ENCODE measurements around the gene MICAL3.

MICAL3 gene

DNA sequence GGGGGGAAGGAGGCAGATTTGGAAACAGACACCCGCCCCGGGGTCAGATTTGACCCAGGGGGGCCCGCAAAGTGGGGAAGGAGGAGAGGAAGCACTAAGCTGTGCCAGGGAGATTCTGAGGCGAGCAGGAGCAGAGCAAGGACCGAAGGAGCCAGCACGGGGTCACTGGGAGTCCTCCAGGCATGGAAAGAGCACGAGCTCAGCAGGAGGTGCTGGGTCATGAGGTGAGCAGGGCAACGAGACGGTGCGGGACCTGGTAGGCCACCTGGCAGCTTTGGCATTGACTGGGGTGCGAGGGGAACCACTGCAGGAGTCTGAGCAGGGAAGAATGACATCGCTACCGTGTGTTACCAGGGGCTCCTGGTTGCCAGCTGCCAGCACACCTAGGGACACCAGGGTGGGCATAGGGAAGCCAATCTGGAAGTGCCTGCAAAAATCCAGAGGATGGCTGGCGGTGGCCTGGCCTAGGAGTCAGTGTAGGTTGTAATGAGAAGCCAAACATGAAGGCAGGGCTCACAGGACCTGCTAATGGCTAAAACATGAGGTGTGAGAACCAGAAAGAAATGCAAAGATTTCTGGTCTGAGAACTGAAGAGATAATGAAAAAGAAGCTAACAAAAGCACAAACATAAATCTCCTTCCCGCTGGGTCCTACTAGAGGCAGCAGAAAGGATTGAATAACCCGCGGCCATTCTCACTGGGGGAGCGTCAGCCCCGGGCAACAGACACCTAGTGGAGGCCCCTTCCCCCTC is 63.5 kb downstream of the MICAL3 start:
- peaks cover 0 to 4% of the 10 kb centered on the region in 2 donors for H3K36me3 ChIP-seq (ENCODE audit: control insufficient read depth in 2 of 2, insufficient read depth in 2 of 2, low read length in 2 of 2)
- H3K4me1 ChIP-seq (ENCODE audit: control insufficient read depth, insufficient read depth, low read length): peaks cover 26% of the 10 kb centered on the region
- H3K4me3 ChIP-seq (ENCODE audit: low read length in 2 of 2): no peak overlapping the region
- H3K27ac ChIP-seq (ENCODE audit: low read length): no peak overlapping the region
- no peaks in the 10 kb centered on the region for H3K9me3 ChIP-seq (ENCODE audit: control insufficient read depth in 2 of 2, low read length in 2 of 2)
- no peak overlapping the region for H3K9ac ChIP-seq (ENCODE audit: low read length in 2 of 2)
- no peaks in the 10 kb centered on the region for H3K27me3 ChIP-seq (ENCODE audit: control insufficient read depth in 1 of 2, insufficient read depth in 2 of 2, low read length in 2 of 2)

DNA sequence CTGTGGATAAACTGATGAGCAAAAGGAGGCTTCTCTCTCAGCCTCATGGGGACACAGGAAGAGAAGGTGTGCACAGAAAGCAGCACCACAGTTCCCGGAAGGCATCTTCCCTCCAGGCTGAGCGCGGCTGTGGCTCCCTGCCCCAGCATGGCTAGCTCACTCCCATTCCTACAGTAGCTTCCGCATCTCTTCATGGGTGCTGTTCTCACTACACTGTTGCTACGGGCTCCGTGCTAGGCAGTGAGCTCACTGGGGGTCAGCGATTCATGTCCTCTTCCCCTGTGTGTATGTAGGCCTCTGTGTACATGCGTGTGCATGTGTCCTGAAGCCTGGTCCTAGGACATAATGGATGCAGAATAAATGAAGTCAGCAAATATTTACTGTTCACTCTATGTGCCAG is 64.3 kb downstream of the MICAL3 start:
- Histone ChIP-seq H3K4me3 (ENCODE audit: low read length in 2 of 2) (no peak overlapping the region), H3K4me1 (ENCODE audit: control insufficient read depth, insufficient read depth, low read length) (peaks cover 31% of the 10 kb centered on the region), H3K27ac (ENCODE audit: low read length) (no peak overlapping the region), H3K27me3 (ENCODE audit: control insufficient read depth in 1 of 2, insufficient read depth in 2 of 2, low read length in 2 of 2) (no peaks in the 10 kb centered on the region), H3K9ac (ENCODE audit: low read length in 2 of 2) (no peak overlapping the region), H3K36me3 (ENCODE audit: control insufficient read depth in 2 of 2, insufficient read depth in 2 of 2, low read length in 2 of 2) (peaks cover 0 to 4% of the 10 kb centered on the region in 2 donors), H3K9me3 (ENCODE audit: control insufficient read depth in 2 of 2, low read length in 2 of 2) (no peaks in the 10 kb centered on the region)

DNA sequence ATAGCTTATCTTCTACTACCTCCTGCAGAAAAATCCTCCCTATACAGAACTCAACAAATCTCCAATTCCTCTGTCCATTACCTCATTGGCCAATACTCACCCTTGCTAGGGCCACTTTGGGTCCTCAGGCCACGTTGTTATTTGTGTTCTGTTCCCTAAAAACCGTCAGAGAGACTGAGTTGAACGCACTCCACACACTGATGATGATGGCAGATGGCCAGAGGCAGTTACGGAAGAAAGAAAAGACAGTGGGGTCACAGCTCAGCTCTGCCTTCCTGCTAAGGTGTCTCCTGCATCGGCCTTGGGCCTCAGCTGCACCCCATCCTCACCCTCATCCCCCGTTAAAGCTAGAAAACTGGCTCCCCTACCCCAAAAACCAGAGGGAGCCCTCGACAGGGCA is 66.2 kb downstream of the MICAL3 start:
- H3K27me3 ChIP-seq (ENCODE audit: control insufficient read depth in 1 of 2, insufficient read depth in 2 of 2, low read length in 2 of 2): no peaks in the 10 kb centered on the region
- H3K27ac ChIP-seq (ENCODE audit: low read length): no peak overlapping the region
- H3K4me3 ChIP-seq (ENCODE audit: low read length in 2 of 2): no peak overlapping the region
- no peak overlapping the region for H3K9ac ChIP-seq (ENCODE audit: low read length in 2 of 2)
- H3K4me1 ChIP-seq (ENCODE audit: control insufficient read depth, insufficient read depth, low read length): peaks cover 14% of the 10 kb centered on the region
- peaks cover 0 to 4% of the 10 kb centered on the region in 2 donors for H3K36me3 ChIP-seq (ENCODE audit: control insufficient read depth in 2 of 2, insufficient read depth in 2 of 2, low read length in 2 of 2)
- H3K9me3 ChIP-seq (ENCODE audit: control insufficient read depth in 2 of 2, low read length in 2 of 2): no peaks in the 10 kb centered on the region

DNA sequence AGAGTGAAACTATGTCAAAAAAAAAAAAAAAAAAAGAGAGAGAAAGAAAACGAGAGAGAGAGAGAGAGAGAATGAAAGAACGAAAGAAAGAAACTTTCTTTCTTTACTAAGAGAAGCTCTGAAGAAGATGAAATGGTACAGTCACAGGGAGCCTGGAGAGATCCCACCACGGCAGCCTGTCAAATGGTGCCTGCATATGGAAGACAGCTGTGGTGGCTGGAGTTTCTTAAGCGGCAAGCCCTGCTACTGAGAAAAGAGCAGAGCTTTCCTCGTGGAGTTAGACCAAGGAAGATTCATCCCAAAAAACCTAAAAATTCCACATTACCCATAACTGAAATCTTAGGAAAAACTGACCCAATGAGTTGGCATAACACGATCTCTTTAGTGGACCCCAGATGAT is 66.7 kb downstream of the MICAL3 start:
- Histone ChIP-seq H3K9ac (ENCODE audit: low read length in 2 of 2) (no peak overlapping the region), H3K9me3 (ENCODE audit: control insufficient read depth in 2 of 2, low read length in 2 of 2) (no peaks in the 10 kb centered on the region), H3K4me3 (ENCODE audit: low read length in 2 of 2) (no peak overlapping the region), H3K36me3 (ENCODE audit: control insufficient read depth in 2 of 2, insufficient read depth in 2 of 2, low read length in 2 of 2) (peaks cover 0 to 4% of the 10 kb centered on the region in 2 donors), H3K4me1 (ENCODE audit: control insufficient read depth, insufficient read depth, low read length) (peaks cover 14% of the 10 kb centered on the region), H3K27me3 (ENCODE audit: control insufficient read depth in 1 of 2, insufficient read depth in 2 of 2, low read length in 2 of 2) (no peaks in the 10 kb centered on the region), H3K27ac (ENCODE audit: low read length) (no peak overlapping the region)

DNA sequence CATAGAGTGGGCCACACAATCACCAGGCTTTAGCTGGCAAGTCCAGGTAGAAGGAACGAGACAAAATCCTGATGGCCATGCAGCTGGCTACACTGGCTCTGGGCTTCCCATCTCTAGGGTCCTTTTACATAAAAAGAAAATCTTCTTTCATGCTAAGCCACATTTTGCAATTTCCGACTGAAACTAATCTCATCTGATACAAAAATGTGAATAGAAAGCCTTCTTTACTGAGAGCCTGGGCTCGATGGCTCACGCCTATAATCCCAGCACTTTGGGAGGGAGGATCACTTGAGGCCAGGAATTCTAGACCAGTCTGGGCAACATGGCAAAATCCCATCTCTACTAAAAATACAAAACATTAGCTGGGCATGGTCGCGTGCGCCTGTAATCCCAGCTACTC is 67.2 kb downstream of the MICAL3 start:
- Histone ChIP-seq H3K9me3 (ENCODE audit: control insufficient read depth in 2 of 2, low read length in 2 of 2) (no peaks in the 10 kb centered on the region), H3K36me3 (ENCODE audit: control insufficient read depth in 2 of 2, insufficient read depth in 2 of 2, low read length in 2 of 2) (peaks cover 0 to 4% of the 10 kb centered on the region in 2 donors), H3K4me3 (ENCODE audit: low read length in 2 of 2) (no peak overlapping the region), H3K27me3 (ENCODE audit: control insufficient read depth in 1 of 2, insufficient read depth in 2 of 2, low read length in 2 of 2) (no peaks in the 10 kb centered on the region), H3K27ac (ENCODE audit: low read length) (no peak overlapping the region), H3K4me1 (ENCODE audit: control insufficient read depth, insufficient read depth, low read length) (peaks cover 19% of the 10 kb centered on the region), H3K9ac (ENCODE audit: low read length in 2 of 2) (no peak overlapping the region)

DNA sequence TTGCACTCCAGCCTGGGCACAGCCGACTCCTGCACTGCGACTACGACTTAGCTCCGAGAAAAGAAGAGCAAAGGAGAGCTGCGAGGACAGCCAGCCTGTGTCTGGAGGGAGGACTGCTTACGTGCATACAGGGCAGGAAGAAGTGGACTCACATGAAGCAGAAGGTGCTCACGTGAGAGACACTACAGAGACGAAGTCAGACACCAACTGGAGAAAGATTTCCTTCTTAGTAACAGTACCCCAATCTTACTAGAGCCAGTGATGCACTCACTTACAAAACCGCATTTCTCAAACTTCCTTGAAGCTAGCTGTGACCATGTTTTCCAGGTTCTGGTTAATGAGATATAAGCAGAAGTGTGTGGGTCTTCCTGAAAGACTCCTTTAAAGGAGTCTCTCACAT is 67.7 kb downstream of the MICAL3 start:
- no peaks in the 10 kb centered on the region for H3K9me3 ChIP-seq (ENCODE audit: control insufficient read depth in 2 of 2, low read length in 2 of 2)
- no peak overlapping the region for H3K27ac ChIP-seq (ENCODE audit: low read length)
- H3K27me3 ChIP-seq (ENCODE audit: control insufficient read depth in 1 of 2, insufficient read depth in 2 of 2, low read length in 2 of 2): no peaks in the 10 kb centered on the region
- no peak overlapping the region for H3K4me3 ChIP-seq (ENCODE audit: low read length in 2 of 2)
- peaks cover 20% of the 10 kb centered on the region for H3K4me1 ChIP-seq (ENCODE audit: control insufficient read depth, insufficient read depth, low read length)
- H3K9ac ChIP-seq (ENCODE audit: low read length in 2 of 2): no peak overlapping the region
- peaks cover 0 to 4% of the 10 kb centered on the region in 2 donors for H3K36me3 ChIP-seq (ENCODE audit: control insufficient read depth in 2 of 2, insufficient read depth in 2 of 2, low read length in 2 of 2)

DNA sequence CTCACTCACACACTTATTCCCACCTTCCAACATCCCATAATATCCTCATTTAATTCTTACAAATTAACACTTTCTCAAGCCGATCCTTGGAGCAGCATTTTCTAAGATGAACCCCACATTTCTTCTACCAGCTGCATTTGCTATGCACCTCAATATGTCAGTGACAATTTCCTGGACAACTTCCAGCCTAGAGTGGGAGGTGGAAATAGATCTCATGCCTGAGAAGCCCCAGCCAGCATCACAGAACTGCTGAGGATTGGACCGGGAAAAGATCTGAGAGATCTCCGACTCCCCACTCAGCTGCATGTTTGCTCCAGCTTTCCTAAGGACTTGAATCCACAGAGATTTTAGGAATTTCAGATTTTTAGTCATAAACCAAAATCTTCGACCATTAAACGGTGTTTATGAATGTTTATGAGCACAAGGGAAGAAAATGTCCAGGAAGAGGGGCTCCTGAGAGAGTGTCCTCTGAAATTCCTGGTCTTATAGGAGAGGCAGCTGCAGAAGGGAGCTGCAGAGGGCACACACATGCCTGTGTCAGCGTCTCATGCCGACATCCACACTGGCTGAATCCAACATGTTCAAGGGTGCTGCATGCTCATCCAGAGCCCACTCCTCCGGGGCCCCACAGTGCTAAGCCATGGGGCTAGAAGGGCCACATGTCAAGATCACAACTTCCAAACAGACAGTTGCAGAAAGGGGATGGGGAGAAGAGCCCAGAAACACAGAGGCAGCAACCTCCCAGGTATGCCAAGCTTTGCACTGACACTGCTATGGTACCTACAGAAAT is 68.6 kb downstream of the MICAL3 start:
- Histone ChIP-seq H3K27ac (ENCODE audit: low read length) (no peak overlapping the region), H3K9ac (ENCODE audit: low read length in 2 of 2) (peak overlapping the region in 1 of 2 donors; percentile 29), H3K4me3 (ENCODE audit: low read length in 2 of 2) (no peak overlapping the region), H3K27me3 (ENCODE audit: control insufficient read depth in 1 of 2, insufficient read depth in 2 of 2, low read length in 2 of 2) (no peaks in the 10 kb centered on the region), H3K9me3 (ENCODE audit: control insufficient read depth in 2 of 2, low read length in 2 of 2) (no peaks in the 10 kb centered on the region), H3K4me1 (ENCODE audit: control insufficient read depth, insufficient read depth, low read length) (peaks cover 26% of the 10 kb centered on the region), H3K36me3 (ENCODE audit: control insufficient read depth in 2 of 2, insufficient read depth in 2 of 2, low read length in 2 of 2) (peaks cover 0 to 4% of the 10 kb centered on the region in 2 donors)

DNA sequence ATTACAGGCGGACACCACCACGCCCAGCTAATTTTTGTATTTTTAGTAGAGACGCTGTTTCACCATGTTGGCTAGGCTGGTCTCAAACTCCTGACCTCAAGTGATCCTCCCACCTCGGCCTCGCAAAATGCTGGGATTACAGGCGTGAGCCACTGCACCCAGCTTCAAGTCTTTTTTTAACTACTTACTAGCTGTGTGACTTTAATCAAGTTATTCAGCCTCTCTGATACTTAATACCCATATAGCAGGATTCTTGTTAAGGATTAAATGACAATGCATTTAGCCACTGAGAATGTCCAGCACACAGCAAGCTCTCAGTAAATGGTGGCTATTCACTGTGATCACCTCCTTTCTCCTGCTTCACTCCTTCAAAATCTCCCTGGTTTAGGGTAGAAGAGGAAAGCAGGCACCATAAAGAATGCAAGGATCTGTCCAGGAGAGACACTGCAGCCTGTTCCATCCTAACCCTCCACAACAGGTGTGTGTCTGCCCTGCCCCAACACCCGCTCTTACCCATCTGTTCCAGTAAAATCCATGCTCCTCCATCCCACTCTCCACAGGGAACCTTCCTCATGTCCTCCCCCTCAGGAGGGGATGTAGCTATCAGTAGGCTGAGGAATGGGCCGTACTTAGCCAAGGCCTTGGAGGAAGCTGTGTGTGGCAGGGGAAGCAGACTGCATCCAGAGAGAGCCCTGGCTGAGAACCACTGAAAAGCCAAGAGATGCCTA is 69.3 kb downstream of the MICAL3 start:
- peaks cover 28% of the 10 kb centered on the region for H3K4me1 ChIP-seq (ENCODE audit: control insufficient read depth, insufficient read depth, low read length)
- peak overlapping the region in 1 of 2 donors; percentile 29 for H3K9ac ChIP-seq (ENCODE audit: low read length in 2 of 2)
- no peaks in the 10 kb centered on the region for H3K9me3 ChIP-seq (ENCODE audit: control insufficient read depth in 2 of 2, low read length in 2 of 2)
- H3K27me3 ChIP-seq (ENCODE audit: control insufficient read depth in 1 of 2, insufficient read depth in 2 of 2, low read length in 2 of 2): no peaks in the 10 kb centered on the region
- H3K36me3 ChIP-seq (ENCODE audit: control insufficient read depth in 2 of 2, insufficient read depth in 2 of 2, low read length in 2 of 2): peaks cover 0 to 3% of the 10 kb centered on the region in 2 donors
- no peak overlapping the region for H3K27ac ChIP-seq (ENCODE audit: low read length)
- H3K4me3 ChIP-seq (ENCODE audit: low read length in 2 of 2): no peak overlapping the region

DNA sequence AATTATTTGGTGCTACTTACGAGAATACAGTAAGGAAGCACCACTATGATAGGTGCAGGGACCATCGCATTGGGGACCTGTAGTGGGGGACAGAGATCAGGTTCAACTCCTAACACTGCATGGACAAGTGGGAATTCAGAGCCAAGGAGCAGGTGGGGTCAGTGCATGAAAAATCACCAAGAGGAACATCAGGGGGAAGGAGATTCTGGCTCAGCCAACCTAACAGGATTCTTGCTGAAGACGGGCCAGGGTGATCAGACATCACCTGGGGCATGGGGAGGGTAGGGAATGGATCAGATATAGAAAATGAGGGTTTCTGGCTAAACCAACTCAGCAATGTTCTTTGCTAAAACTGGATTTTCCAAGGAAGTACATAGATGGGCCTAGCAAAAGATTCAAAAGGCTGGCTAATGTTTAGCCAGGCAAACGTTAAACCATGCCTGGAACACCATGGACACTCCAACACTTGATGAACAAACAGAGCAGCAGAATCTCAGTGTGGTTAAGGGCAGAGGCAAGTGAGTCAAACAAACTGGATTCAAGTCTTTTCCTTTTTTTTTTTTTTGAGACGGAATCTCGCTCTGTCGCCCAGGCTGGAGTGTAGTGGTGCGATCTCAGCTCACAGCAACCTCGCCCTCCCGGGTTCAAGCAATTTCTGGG is 70.0 kb downstream of the MICAL3 start:
- Histone ChIP-seq H3K4me1 (ENCODE audit: control insufficient read depth, insufficient read depth, low read length) (peaks cover 28% of the 10 kb centered on the region), H3K4me3 (ENCODE audit: low read length in 2 of 2) (no peak overlapping the region), H3K27me3 (ENCODE audit: control insufficient read depth in 1 of 2, insufficient read depth in 2 of 2, low read length in 2 of 2) (no peaks in the 10 kb centered on the region), H3K9me3 (ENCODE audit: control insufficient read depth in 2 of 2, low read length in 2 of 2) (no peaks in the 10 kb centered on the region), H3K9ac (ENCODE audit: low read length in 2 of 2) (no peak overlapping the region), H3K36me3 (ENCODE audit: control insufficient read depth in 2 of 2, insufficient read depth in 2 of 2, low read length in 2 of 2) (no peaks in the 10 kb centered on the region), H3K27ac (ENCODE audit: low read length) (no peak overlapping the region)

DNA sequence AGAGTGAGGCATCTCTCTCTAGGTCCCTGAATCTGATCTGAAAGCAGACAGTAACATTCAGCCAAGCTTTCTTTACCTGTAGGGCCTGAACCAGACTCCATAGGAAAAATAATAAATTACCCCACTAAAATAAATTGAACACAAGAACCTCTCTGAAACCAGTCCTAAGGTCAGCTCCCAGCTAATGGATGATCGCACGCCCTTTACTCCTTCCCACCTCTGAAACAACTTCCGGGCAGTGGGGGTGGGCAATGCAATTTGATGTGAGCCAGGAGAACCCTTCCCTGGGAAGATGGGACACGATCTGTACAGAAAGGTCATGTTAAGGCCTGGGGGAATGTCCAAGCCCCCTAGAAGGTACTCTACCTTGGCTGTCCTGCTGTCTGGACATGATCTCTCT is 71.2 kb downstream of the MICAL3 start:
- Histone ChIP-seq H3K4me3 (ENCODE audit: low read length in 2 of 2) (no peak overlapping the region), H3K27ac (ENCODE audit: low read length) (no peak overlapping the region), H3K4me1 (ENCODE audit: control insufficient read depth, insufficient read depth, low read length) (peaks cover 27% of the 10 kb centered on the region), H3K9me3 (ENCODE audit: control insufficient read depth in 2 of 2, low read length in 2 of 2) (no peaks in the 10 kb centered on the region), H3K36me3 (ENCODE audit: control insufficient read depth in 2 of 2, insufficient read depth in 2 of 2, low read length in 2 of 2) (no peaks in the 10 kb centered on the region), H3K27me3 (ENCODE audit: control insufficient read depth in 1 of 2, insufficient read depth in 2 of 2, low read length in 2 of 2) (no peaks in the 10 kb centered on the region), H3K9ac (ENCODE audit: low read length in 2 of 2) (no peak overlapping the region)
